GM13976 (cell line): ENCODE results near the gene LPCAT3.

ENCODE experiments used
- DNase-seq: peaks from one replicate; pipeline ENCODE4 v3.0.0; 2012; ENCODE audit warnings: low spot score
- in situ Hi-C: fragments of 300-500 bp; cut with MboI; formaldehyde crosslinking; loops from one replicate; pipeline ENCODE4 v1.12.0; 2022; ENCODE audit warnings: low sequenced_read_pairs, mixed read lengths, inconsistent platforms; ENCODE audit not compliant: unreplicated experiment
- TF ChIP-seq, protein P1 (sequence below): IDR thresholded peaks from 2 replicates; pipeline ENCODE4 v1.5.1; 2012; ENCODE audit warnings: borderline replicate concordance, mild to moderate bottlenecking; ENCODE audit not compliant: insufficient read depth; ENCODE audit errors: extremely low read depth, missing control alignments, control extremely low read depth

Gene LPCAT3

DNA sequence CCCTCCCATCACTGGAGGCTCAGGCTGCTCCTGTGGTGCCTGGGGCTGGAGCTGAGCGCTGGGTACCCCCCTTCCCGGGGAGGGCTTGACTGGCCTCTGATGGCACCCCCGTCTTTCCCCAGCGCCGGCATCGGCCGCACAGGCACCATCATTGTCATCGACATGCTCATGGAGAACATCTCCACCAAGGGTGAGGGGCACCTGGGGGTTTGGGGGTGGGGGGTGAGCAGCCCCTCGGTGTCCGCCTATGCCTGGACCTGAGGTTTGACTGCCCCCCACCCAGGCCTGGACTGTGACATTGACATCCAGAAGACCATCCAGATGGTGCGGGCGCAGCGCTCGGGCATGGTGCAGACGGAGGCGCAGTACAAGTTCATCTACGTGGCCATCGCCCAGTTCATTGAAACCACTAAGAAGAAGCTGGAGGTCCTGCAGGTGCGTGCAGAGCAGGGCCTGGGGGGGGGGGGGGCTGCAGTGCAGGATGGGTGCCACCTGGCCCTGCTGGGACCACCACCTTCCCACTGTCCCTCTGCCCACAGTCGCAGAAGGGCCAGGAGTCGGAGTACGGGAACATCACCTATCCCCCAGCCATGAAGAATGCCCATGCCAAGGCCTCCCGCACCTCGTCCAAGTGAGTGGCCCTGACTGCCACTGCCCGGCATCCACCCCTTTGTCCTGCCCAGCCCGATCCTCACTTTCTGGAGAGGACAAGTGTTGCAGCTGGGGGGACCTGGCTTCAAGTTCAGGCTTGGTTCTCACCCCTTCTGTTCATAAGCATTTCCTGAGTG, 58.3 kb downstream of the LPCAT3 start:
- no peak for DNase-seq
- in situ Hi-C loops: no loop called here

DNA sequence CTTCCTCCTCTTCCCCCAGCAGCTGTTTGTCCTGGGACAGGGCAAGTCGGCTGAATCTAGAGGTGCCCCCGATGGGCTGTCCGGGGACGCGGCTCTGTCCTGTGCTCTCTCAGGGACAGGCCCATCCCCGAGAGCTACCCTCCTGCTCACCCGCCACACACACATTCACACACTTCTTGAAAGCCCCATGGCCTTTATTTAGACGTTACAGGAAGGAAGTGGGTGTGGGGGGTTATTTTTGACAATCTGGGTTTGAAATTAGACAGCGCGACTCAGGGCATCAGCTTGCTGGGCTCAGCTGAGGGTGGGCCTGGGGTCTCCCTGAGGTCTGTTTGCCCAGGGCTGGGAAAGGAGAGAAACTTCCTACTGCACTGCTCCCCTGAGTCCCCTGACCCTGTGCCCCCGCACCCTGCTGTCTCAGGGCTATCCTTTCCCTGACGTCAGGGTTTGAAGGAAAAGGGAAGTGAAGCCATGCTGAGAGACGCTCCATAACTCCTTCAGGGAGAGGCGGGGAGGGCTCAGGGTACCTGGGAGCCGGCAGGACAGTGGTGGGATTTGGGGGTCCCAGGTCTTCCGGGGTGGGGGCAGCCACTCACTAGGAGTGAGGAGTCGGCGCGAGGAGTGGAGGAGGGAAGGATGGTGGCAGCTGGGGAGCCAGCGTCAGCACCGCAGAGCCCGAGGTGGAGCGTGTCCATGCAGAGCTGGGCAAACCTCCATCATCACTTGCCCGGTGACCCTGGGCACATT, 59.0 kb downstream of the LPCAT3 start:
- in situ Hi-C loops: no loop called here
- TF ChIP-seq, protein P1, sequence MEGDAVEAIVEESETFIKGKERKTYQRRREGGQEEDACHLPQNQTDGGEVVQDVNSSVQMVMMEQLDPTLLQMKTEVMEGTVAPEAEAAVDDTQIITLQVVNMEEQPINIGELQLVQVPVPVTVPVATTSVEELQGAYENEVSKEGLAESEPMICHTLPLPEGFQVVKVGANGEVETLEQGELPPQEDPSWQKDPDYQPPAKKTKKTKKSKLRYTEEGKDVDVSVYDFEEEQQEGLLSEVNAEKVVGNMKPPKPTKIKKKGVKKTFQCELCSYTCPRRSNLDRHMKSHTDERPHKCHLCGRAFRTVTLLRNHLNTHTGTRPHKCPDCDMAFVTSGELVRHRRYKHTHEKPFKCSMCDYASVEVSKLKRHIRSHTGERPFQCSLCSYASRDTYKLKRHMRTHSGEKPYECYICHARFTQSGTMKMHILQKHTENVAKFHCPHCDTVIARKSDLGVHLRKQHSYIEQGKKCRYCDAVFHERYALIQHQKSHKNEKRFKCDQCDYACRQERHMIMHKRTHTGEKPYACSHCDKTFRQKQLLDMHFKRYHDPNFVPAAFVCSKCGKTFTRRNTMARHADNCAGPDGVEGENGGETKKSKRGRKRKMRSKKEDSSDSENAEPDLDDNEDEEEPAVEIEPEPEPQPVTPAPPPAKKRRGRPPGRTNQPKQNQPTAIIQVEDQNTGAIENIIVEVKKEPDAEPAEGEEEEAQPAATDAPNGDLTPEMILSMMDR: no peak
- peak; percentile 79 for DNase-seq

More for the DNA sequence above, 58.3 kb downstream of the LPCAT3 start:
- TF ChIP-seq, protein P1: no peak

DNA sequence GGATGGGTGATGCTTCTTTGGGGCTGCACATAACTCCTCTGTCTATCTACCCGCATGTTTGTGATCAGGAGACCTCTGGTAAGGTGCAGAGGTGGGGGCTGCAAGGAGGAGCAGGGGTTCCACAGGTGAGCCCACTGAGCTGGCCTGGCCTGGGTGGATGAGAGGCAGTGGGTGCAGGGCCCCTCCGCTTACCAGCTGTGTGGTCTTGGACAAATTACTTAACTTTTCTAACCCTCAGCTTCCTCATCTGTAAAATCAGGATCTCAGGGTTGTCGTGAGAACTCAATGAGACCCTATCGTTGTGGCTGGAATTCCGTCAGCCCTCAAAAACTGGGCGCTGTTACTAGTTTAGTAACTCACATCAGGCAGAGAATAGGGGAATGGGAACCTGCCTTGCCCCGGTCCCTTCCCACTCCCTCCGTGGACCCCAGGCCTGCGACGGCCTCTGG, 59.6 kb downstream of the LPCAT3 start:
- in situ Hi-C loops: no loop called here
- peak; percentile 33 for DNase-seq

DNA sequence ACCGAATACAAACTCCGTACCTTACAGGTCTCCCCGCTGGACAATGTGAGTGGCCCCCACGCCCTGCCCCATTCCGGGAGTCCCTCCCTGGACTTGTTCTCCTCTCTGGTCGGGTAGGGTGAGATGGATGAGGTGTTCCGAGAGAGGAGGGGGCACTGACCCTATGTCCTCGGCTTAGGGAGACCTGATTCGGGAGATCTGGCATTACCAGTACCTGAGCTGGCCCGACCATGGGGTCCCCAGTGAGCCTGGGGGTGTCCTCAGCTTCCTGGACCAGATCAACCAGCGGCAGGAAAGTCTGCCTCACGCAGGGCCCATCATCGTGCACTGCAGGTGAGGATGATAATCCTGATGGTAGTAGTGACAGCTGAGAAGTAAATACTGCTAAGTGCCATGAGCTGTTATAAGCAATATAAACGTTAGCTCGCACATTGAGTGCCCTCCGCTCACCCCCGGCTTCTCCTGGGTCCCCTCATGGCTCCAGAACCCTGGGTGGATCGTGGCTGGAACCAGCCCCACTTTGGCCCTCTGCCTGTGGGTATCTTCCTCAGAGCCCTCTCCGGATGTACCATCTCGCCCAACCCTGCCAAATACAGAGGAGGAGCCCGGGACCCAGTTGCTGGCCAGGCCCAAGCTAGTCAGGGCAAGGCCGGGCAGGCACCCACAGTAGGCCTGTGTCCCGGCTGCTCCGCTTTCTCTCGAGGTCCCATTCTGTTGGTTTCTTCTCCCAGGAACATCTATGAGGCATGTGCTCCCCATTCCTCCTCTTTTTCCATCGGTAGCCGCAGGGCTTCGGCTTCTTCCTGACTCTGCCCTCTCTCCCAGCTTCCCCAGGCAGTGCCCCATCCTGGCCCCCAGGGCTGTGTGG, 60.3 kb downstream of the LPCAT3 start:
- in situ Hi-C loops: no loop called here
- no peak for DNase-seq
- TF ChIP-seq, protein P1: no peak

More for the DNA sequence above, 59.6 kb downstream of the LPCAT3 start:
- TF ChIP-seq, protein P1: no peak

DNA sequence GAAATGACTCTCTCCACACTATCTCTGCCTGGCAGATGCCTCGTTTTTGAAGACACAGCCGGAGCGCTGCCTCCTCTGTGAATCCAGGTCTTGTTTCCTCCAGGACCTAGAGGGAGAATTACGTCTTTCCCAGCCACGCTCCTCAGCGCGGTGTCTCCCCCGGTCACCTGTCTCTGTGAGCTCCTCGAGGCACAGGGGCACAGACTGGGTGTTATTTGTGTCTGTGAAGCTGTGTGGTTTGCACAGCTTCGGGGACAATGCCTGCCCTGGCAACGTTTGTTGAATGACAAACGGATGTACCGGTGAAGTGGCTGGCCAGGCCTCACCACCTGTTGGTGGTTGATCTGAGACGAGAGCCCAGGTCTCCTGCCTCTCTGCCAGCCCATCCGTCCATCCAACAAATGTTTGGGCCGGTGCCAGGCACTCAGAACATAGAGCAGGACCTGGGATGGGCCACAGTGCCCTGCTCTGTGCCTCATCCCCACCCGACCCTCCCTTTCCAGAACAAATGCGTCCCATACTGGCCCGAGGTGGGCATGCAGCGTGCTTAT, 61.0 kb downstream of the LPCAT3 start:
- in situ Hi-C loops: no loop called here
- no peak for DNase-seq
- TF ChIP-seq, protein P1: no peak
